HFFc6 (cell line): ENCODE measurements around the gene PLAGL2. TPM values are rescaled to one million over a fixed set of nuclear protein-coding genes. Genes with fewer than 3 reads are reported as not detected.
A peak's percentile ranks its signal among the peaks of the same experiment; 100 is the strongest.
"Not testable (repeated sequence)": the region's sequence is repeated elsewhere in the genome, so short reads cannot be mapped to it uniquely, and the experiment has no call there.

Experiments used
- DNase-seq: peaks from one replicate; pipeline ENCODE4 v3.0.0-alpha.2; 2018
- H3K27ac Mint-ChIP-seq: 2 replicates; pipeline ENCODE4 v1.8.0; 2020; ENCODE audit warnings: mild to moderate bottlenecking, mixed read lengths
- H3K27me3 Mint-ChIP-seq: 2 replicates; pipeline ENCODE4 v1.8.0; 2021; ENCODE audit warnings: mild to moderate bottlenecking, moderate library complexity, mixed read lengths; ENCODE audit not compliant: insufficient read depth
- H3K36me3 Mint-ChIP-seq: 2 replicates; pipeline ENCODE4 v1.8.0; 2021; ENCODE audit warnings: low read depth, mixed read lengths
- H3K4me1 Mint-ChIP-seq: 2 replicates; pipeline ENCODE4 v1.8.0; 2020; ENCODE audit warnings: low read depth, mixed read lengths
- H3K4me3 Mint-ChIP-seq: 2 replicates; pipeline ENCODE4 v1.8.0; 2020; ENCODE audit warnings: mild to moderate bottlenecking, moderate library complexity, mixed read lengths
- H3K9me3 Mint-ChIP-seq: 2 replicates; pipeline ENCODE4 v1.8.0; 2020; ENCODE audit warnings: mild to moderate bottlenecking, mixed read lengths
- total RNA-seq, 6 experiments: library from RNA; stranded (reverse); fragmentation: NEBNext Ultra II Directional; extraction: Animal tissue kit (Norgen Biotek cat#: 25700); gene quantifications; 2 replicates in 1 of 6; 3 replicates in 5 of 6; pipeline ENCODE4 v1.2.3, GENCODE V29; 2021
- TF ChIP-seq, protein P1 (sequence below): fragments of 200-600 bp; sonication (generic); IDR thresholded peaks from 2 replicates; pipeline ENCODE4 v1.5.0; 2021; ENCODE audit warnings: antibody characterized with exemption, mild to moderate bottlenecking

PLAGL2 gene
- total RNA-seq, 6 experiments from 2014 or later: 8.5 to 11.1 (median 9.5) TPM

DNA sequence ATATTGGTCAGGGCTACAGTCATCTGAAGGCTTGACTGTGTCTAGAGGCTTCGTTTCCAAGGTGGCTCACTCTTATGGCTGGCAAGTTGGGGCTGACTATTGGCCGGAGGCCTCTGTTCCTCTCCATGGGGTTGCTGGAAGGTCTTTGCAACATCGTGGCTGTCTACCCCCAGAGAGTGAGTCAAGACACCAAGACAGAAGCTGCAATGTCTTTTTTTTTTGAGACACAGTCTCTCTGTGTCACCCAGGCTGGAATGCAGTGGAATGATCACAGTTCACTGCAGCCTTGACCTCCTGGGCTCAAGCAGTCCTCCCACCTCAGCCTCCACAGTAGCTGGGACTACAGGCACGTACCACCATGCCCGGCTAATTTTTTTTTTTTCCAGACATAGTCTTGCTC, 40.5 kb upstream of the PLAGL2 start:
- no peak for DNase-seq
- Mint-ChIP-seq H3K27me3 (peaks cover 11% of the 10 kb centered on the region), H3K4me1 (peaks cover 8% of the 10 kb centered on the region; the same call in 1 of the 2 replicates), H3K9me3 (no peaks in the 10 kb centered on the region), H3K27ac (no peak overlapping the region), H3K36me3 (no peaks in the 10 kb centered on the region), H3K4me3 (no peak overlapping the region)
- TF ChIP-seq, protein P1, sequence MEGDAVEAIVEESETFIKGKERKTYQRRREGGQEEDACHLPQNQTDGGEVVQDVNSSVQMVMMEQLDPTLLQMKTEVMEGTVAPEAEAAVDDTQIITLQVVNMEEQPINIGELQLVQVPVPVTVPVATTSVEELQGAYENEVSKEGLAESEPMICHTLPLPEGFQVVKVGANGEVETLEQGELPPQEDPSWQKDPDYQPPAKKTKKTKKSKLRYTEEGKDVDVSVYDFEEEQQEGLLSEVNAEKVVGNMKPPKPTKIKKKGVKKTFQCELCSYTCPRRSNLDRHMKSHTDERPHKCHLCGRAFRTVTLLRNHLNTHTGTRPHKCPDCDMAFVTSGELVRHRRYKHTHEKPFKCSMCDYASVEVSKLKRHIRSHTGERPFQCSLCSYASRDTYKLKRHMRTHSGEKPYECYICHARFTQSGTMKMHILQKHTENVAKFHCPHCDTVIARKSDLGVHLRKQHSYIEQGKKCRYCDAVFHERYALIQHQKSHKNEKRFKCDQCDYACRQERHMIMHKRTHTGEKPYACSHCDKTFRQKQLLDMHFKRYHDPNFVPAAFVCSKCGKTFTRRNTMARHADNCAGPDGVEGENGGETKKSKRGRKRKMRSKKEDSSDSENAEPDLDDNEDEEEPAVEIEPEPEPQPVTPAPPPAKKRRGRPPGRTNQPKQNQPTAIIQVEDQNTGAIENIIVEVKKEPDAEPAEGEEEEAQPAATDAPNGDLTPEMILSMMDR: no peak

DNA sequence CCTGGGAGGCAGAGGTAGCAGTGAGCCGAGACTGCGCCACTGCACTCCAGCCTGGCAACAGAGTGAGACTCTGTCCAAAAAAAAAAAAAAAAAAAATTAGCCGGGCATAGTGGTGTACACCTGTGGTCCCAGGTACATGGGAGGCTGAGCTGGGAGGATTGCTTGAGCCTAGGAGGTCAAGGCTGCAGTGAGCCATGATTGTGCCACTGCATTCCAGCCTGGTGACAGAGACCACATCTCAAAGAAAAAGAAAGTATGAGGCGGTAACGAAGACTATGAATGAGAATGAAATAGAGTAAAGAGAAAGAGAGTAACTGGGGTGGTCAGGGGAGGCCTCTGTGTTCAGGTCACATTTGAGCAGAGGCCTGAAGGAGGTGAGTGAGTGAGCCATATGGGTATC, 38.7 kb upstream of the PLAGL2 start:
- not testable (repeated sequence) for H3K36me3 Mint-ChIP-seq, H3K27me3 Mint-ChIP-seq, H3K9me3 Mint-ChIP-seq, H3K27ac Mint-ChIP-seq, H3K4me3 Mint-ChIP-seq, H3K4me1 Mint-ChIP-seq, DNase-seq

DNA sequence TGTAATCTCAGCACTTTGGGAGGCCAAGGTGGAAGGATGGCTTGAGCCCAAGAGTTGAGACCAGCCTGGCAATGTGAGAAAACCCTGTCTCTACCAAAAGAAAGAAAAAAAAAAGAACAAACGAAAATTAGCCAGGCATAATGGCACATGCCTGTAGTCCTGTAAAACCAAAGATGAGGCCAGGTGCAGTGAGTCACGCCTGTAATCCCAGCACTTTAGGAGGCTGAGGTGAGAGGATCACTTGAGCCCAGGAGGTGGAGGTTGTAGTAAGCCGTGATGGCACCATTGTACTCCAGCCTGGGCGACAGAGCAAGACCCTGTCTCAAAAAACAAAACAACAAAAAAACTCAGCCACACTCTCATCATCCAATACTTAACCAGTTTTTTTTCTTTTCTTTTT, 37.4 kb upstream of the PLAGL2 start:
- Mint-ChIP-seq H3K27me3 (peaks cover 2% of the 10 kb centered on the region), H3K27ac (no peak overlapping the region), H3K4me3 (no peak overlapping the region), H3K4me1 (peaks cover 14% of the 10 kb centered on the region; the same call in 1 of the 2 replicates), H3K9me3 (no peaks in the 10 kb centered on the region), H3K36me3 (no peaks in the 10 kb centered on the region)
- TF ChIP-seq, protein P1: no peak
- no peak for DNase-seq

DNA sequence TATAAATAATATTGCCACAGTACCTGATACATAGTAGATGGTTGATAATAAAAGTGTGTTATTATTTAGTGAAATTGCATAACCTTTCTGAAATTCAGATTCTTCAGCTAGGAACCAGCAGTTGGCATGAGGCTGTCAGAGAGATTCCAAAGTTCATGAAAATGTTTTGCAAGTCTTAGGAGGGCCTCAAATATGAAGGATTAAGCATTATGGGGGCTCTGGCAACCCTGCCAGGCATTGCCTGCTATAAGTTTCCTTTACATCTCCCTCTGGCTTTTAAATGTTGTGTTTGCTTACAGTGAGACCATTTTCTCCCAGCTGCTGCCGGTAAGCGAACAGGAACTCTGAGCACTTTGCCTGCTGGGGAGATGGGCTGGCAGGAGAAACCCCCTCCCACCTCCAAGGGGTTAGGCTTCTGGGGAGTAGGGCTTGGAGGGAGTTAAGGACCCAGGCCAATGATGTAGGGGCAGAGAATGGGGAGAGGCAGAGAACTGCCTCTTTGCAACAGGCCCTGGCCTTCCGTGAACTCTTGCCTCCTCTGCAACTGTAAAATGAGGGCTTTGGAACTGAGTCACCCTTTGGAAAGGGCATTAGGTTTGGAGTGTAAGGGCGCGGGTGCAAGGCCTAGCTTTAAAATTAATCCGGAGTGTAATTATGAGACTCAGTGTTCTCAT, 36.7 kb upstream of the PLAGL2 start:
- H3K36me3 Mint-ChIP-seq: no peaks in the 10 kb centered on the region
- no peaks in the 10 kb centered on the region for H3K9me3 Mint-ChIP-seq
- peaks cover 3% of the 10 kb centered on the region for H3K27me3 Mint-ChIP-seq
- H3K4me3 Mint-ChIP-seq: no peak overlapping the region
- TF ChIP-seq, protein P1: no peak
- no peak overlapping the region for H3K27ac Mint-ChIP-seq
- no peak for DNase-seq
- peaks cover 19% of the 10 kb centered on the region; the same call in 1 of the 2 replicates for H3K4me1 Mint-ChIP-seq

DNA sequence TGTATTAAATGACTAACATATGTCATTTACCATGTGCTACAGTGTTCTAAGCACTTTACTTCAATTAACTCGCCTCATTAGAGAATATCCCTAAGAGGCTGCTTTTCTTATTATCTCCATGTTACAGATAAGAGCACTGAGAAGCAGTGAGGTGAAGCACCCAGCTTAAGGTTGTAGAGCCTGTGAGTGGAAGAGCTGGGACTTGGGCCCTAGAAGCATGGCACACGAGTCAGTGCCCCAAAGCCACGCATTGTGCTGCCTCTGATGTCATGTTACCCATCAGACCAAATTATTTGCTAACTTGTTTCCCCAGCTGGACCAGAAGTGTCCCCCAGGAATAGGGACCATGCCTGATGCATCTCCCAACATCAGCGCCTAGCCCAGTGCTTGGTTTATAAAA, 34.3 kb upstream of the PLAGL2 start:
- Mint-ChIP-seq H3K4me3 (no peak overlapping the region), H3K9me3 (no peaks in the 10 kb centered on the region)

DNA sequence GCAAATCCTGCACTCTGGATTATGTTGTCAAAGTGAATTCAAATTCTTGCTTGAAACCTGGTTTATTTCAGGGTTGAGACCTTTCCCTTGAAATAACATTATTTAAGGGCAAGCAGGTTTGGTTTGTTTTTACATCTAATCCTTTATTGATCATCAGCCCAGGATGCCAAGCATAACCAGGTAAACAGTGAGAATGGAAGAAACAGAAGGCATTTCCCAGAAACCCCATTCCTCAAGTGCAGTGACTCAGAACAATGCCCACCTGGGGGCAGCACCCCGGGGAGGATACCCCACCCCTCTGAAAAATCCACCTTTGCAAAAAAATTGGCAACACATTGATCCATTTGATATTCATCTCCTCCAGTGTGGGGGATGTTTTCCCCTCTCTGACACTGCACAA, 32.7 kb upstream of the PLAGL2 start:
- Mint-ChIP-seq H3K4me1 (peaks cover 19% of the 10 kb centered on the region; the same call in 1 of the 2 replicates), H3K27me3 (peaks cover 1% of the 10 kb centered on the region), H3K4me3 (no peak overlapping the region), H3K36me3 (peaks cover 7% of the 10 kb centered on the region), H3K27ac (no peak overlapping the region), H3K9me3 (no peaks in the 10 kb centered on the region)
- DNase-seq: no peak
- TF ChIP-seq, protein P1: peak; percentile 19; the same call in 1 of the 2 replicates

More for the DNA sequence above, 34.3 kb upstream of the PLAGL2 start:
- no peak for DNase-seq
- TF ChIP-seq, protein P1: no peak
- Mint-ChIP-seq H3K36me3 (no peaks in the 10 kb centered on the region), H3K27ac (no peak overlapping the region), H3K27me3 (peaks cover 3% of the 10 kb centered on the region), H3K4me1 (peaks cover 19% of the 10 kb centered on the region; the same call in 1 of the 2 replicates)
